ENCODE data around the gene CKB.

The CKB gene

GRCh38 chr14:103522649-103523574 lies at the start of gene CKB:
TSS of gene CKB (minus strand) at chr14:103522830. CDS start at chr14:103522493, 337 bp downstream.
- peak; percentile 93 for DNase-seq (ENCODE audit: low spot score)

- DNase-seq (ENCODE audit: low spot score), result no peak
Observed at GRCh38 chr14:103569408-103569807, 46.8 kb upstream of the CKB start.

GRCh38 chr14:103568952-103569351 lies 46.3 kb upstream of the CKB start:
- no peak for DNase-seq (ENCODE audit: low spot score)

- DNase-seq (ENCODE audit: low spot score), result no peak
Observed at GRCh38 chr14:103563844-103564505, 41.3 kb upstream of the CKB start.

GRCh38 chr14:103563226-103563620 lies 40.6 kb upstream of the CKB start:
- no peak for DNase-seq (ENCODE audit: low spot score)

GRCh38 chr14:103562429-103563225 lies 40.0 kb upstream of the CKB start, which contains the start of the genes BAG5 and COA8:
TSS of gene BAG5 (minus strand) at chr14:103562657. CDS start at chr14:103561164, 1,493 bp downstream.
TSS of gene COA8 (plus strand) at chr14:103562960. CDS start at chr14:103563002, 42 bp downstream.
- DNase-seq (ENCODE audit: low spot score), result peak; percentile 92

- peak; percentile 61 for DNase-seq (ENCODE audit: low spot score)
Observed at GRCh38 chr14:103562179-103562428, 39.5 kb upstream of the CKB start.

- peak; percentile 75 for DNase-seq (ENCODE audit: low spot score)
Observed at GRCh38 chr14:103561381-103562178, 39.0 kb upstream of the CKB start.

GRCh38 chr14:103560691-103561090 lies 38.1 kb upstream of the CKB start:
- no peak for DNase-seq (ENCODE audit: low spot score)

- no peak for DNase-seq (ENCODE audit: low spot score)
Observed at GRCh38 chr14:103559766-103560165, 37.1 kb upstream of the CKB start.

GRCh38 chr14:103558071-103558882 lies 35.6 kb upstream of the CKB start:
- DNase-seq (ENCODE audit: low spot score), result no peak

GRCh38 chr14:103556946-103557758 lies 34.5 kb upstream of the CKB start:
- DNase-seq (ENCODE audit: low spot score), result no peak

GRCh38 chr14:103555559-103556337 lies 33.1 kb upstream of the CKB start:
- no peak for DNase-seq (ENCODE audit: low spot score)

- no peak for DNase-seq (ENCODE audit: low spot score)
Observed at GRCh38 chr14:103552846-103553210, 30.2 kb upstream of the CKB start.

GRCh38 chr14:103552011-103552845 lies 29.6 kb upstream of the CKB start:
- DNase-seq (ENCODE audit: low spot score), result peak; percentile 44

GRCh38 chr14:103551338-103551762 lies 28.7 kb upstream of the CKB start:
- no peak for DNase-seq (ENCODE audit: low spot score)

- DNase-seq (ENCODE audit: low spot score), result no peak
Observed at GRCh38 chr14:103550451-103551337, 28.1 kb upstream of the CKB start.

Data from hepatic stellate cell (primary cell).